Activated T-cell treated with anti-CD3 and anti-CD28 coated beads for 1 hour (primary cell): Measurements from ENCODE around the gene FHL1.
"Not testable (repeated sequence)": the region's sequence is repeated elsewhere in the genome, so short reads cannot be mapped to it uniquely, and the experiment has no call there.

Experiments
- DNase-seq: peaks from one replicate; pipeline ENCODE4 v3.0.0-alpha.2; 2020; ENCODE audit warnings: low read depth

FHL1 gene

DNA sequence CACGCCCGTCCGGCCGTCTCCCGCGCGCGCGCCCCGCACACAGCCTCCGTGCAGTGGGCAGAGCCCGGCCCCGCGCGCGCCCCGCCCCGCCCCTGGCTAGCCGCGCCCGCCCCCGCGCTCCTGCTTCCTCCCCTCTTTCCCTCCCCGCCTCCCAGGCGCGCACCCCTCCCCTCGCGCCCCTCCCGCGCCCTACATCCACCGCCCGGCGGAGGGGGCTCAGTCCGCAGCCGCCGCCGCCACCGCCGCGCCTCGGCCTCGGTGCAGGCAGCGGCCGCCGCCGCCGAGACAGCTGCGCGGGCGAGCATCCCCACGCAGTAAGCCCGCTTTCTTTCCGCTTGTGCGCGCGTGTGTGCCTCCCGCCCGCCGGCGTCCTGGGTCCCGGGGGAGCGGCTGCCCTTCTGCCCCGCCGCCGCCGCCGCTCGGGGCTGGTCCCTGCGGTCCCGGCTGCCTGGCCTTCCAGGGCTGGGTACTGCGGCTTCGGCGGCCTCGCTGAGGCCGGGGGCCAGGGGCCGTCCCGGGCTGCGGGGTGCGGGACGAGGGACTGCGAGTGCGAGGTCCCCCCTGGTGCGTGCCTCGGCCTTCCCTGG is at the start of gene FHL1:
TSS of gene FHL1 (plus strand) at position 219 of the 587 bp plus-strand sequence.
- peak; percentile 35 for DNase-seq

GRCh38 chrX:136097871-136098805 is 49.2 kb upstream of the FHL1 start:
- no peak for DNase-seq

DNA sequence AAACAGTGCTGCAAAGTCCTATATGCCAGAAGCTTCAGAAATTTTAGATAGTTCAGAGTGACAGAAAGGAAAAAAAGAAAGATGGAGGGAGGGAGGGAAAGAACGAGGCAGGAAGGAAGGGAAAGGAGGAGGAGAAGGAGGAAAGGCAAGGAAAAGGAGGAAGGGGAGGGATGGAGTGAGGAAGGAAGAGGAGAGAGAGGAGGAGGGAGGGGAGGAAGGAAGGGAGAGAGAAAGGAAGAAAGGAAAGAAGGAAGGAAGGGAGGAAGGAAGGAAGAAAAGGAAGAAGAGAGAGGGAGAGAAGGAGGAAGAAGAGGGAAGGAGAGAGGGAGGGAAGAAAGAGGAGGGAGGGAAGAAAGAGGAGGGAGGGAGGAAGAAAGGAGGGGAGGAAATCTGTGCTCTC is 42.4 kb upstream of the FHL1 start:
- no peak for DNase-seq

DNA sequence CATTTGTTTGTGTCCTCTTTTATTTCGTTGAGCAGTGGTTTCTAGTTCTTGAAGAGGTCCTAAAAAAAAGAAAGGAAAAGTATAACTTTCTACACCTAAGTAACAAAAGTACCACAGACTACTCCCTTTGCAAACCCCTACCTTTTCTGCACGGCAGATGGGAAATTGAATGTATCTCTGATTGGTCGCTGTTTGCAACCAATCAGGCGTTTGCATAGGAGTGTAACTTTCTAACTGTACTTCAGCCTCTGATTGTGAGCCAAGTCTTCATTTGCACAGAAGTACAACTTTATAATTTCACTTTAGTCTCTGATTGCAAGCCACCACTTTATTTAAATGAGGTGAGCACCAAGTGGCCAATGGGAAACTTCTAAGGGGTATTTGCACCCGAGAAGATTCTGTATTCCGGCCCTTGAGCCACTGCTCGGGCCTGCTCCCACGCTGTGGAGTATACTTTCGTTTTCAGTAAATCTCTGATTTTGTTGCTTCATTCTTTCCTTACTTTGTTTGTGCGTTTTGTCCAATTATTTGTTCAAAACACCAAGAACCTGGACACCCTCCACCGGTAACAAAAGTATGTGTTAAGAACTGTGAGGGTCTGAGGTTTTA is 40.3 kb upstream of the FHL1 start:
- DNase-seq, result no peak

DNA sequence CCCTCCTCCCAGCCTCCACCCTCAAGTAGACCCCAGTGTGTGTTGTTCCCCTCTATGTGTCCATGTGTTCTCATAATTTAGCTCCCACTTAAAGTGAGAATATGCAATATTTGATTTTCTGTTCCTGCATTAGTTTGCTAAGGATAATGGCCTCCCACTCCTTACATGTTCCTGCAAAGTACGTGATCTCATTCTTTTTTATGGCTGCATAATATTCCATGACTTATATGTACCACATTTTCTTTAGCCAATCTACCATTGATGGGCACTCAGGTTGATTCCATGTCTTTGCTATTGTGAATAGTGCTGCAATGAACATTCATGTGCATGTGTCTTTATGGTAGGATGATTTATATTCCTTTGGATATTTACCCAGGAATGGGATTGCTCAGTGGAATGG is 38.4 kb upstream of the FHL1 start:
- not testable (repeated sequence) for DNase-seq

DNA sequence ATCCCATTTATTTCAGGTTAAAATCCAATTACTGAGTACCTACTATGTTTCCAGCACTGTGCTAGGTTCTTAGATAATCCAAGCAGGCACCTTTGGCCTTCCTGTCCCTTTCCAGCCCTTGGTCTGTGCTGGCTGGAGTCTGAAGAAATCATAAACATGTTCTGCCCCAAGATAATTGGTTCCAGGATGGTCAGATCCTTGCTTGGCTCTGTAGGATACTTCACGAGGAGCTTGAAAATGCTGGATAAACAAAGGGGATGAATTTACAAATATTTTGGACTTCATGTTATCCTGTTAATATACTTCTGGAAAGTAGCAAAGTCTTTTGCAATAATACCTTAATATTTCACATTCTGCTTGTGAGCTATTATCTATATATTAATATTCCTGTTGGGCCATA is 35.0 kb upstream of the FHL1 start:
- no peak for DNase-seq

DNA sequence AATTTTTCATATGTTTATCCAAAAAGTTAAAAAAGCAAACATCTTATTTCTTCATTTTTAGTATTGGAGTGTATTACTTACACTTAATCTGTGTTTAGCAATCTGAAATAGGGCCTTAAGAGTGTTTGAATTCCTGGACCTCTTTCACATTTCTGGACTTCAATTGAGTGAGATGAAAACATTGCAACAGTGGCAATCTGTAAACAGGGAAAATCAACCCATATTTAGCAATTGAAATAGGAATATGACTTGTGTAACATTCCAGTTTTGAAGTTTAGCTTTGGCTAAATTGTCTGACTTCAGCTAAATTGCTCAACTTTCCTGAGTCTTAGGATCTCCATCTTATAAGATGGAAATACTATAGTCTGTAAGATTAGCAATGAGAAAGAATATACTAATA is 34.6 kb upstream of the FHL1 start:
- no peak for DNase-seq

DNA sequence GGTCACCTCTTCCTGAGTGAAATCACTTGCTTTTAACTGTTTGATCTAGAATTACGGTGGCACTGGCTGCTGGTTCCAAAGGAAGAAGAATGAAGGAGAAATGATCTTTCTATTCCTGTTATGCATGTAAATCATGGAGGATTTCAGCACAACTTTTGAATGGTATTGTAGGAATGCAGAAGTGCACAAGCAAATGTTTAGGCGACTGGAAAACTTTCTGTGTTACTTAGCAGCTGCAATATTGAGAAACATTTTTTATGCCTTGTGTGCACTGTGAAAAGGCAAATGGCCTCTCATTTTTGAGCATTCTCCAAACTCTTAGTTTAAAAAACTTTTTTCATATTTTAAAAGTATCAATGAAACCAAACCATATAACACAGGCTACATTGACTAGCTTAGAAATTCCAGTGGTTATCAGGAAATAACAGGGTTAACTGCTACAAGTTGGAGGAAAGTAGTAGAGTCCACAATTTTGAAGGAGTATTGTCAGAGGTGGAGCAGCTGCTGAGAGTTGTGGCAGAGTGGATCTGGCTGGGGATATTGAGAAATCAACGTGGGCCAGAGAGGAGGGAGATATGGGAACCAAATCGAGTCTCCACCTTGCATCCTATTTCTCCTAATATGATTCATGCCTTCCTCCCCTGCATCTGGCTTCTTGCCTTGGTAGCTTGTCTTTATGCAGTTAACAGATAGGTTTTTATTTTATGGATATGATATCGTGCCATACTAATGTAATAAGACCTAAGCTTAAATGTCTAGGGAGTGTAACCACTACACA is 32.0 kb upstream of the FHL1 start:
- no peak for DNase-seq

DNA sequence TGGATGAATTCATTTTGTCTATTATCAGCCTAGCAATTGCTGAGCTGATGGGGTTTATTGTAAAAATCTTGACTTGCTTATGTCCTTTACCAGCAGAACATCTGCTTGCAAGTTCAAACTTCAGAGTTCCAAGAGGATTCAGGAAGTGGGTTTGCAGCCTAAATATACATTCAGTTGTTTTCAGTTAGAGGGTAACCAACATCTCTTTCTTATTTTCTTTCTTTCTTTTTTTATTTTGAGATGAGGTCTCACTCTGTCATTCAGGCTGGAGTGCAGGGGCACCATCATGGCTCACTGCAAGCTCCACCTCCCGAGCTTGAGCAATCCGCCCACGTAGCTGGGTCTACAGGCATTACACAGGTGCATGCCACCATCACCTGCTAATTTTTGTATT is 31.4 kb upstream of the FHL1 start:
- no peak for DNase-seq

GRCh38 chrX:136121788-136122187 is 25.5 kb upstream of the FHL1 start:
- no peak for DNase-seq

GRCh38 chrX:136122207-136122606 is 25.1 kb upstream of the FHL1 start:
- DNase-seq, result no peak

GRCh38 chrX:136125106-136125505 is 22.2 kb upstream of the FHL1 start:
- DNase-seq, result no peak

DNA sequence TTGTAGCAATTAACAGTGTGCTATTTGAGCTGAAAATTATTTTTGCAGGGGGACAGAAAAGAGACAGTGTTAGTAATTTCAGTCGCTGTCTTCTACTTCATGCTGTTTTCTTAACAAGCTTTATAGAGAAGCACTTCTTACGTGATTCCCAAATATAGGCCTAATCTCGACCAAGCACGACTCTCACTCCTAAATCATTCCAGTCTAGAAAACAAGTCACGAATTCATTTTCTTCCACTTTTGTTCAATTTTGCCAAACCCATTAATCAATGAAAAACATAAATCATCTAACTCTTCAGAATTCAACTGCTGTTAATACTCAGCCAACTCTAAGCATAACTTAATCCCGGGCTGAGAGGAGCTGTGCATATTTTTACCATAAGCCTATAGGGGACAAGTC is 21.0 kb upstream of the FHL1 start:
- no peak for DNase-seq

DNA sequence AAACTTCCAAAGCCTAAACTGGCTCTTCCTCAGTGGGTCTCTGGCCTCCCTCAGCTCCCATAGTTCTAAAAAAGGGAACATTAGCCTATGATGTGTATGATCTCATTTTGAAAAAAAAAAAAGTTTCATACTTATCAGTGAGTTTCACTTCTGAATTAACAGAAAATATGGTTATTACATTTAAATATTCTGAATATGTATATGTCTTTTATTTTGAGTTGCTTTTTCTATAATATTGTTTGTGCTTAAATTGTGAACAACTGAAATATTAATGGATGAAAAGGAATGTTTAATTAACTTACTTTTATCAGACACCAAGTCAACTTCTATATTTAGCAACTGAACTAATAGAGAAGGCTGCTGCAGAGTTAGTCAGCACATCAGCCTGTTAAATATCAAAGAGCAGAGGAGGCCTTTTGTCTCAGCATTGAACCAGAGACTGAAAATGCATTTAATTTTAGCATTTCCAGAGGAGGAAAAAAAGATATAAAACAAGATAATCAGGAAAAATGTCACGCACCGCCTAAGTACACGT is 20.4 kb upstream of the FHL1 start:
- no peak for DNase-seq

DNA sequence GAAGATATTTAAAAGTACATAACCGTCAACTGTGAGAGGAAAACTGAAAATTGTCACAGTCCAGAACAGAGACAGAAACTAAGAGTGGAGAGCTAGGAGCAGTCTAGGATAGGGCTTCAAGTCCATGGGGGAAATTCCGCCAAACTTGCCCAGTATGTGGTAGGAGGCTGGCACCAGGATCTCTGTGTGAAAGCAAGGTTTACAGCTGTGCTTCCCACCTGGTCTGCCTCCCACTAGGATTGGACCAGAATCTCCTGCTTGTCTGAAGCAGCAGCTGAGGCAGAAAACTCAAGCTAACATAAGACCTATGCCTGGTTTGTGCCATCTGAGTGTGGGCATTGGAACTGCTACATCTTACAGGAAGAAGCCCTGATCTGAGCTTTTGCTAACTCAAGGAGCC is 18.6 kb upstream of the FHL1 start:
- DNase-seq, result no peak

GRCh38 chrX:136130931-136131833 is 16.2 kb upstream of the FHL1 start:
- no peak for DNase-seq

DNA sequence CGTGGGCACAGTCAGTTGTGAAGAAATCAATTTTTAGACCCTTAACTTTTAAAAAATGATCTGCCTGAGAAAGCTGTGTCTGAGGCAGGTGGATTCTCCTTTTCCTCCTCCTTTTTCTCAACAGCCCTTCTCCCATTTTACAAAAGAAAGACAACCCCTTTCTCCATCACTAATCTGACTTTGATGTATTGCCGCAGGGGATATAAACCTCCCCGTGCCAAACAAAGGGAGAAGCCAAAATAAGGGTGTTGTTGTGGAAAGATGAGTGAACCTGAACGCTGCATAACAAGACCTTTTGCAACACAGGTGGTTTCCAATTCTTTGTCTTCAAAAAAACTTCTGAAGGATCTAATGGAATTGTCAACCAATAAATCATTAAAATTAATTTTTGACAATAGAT is 8.4 kb upstream of the FHL1 start:
- DNase-seq, result no peak

- no peak for DNase-seq
Observed at GRCh38 chrX:136141569-136141968, 5.8 kb upstream of the FHL1 start.

GRCh38 chrX:136142592-136142991 is 4.7 kb upstream of the FHL1 start:
- DNase-seq, result no peak

- no peak for DNase-seq
Observed at GRCh38 chrX:136143711-136144110, 3.6 kb upstream of the FHL1 start.
